Activated T-cell treated with anti-CD3 and anti-CD28 coated beads, Interleukin-2, amount 50 U/mL, for 72 hours (primary cell): Measurements from ENCODE around the gene WIF1. TPM values are rescaled to one million over a fixed set of nuclear protein-coding genes. Genes with fewer than 3 reads are reported as not detected.
A peak's percentile ranks its signal among the peaks of the same experiment; 100 is the strongest.

Source experiments
- ATAC-seq, 2 donors: fragments of 150-1000 bp; cut with Tn5 transposase; replicated peaks in 1 of 2; 2 replicates each; pipeline ENCODE4 v1.10.0; 2021; ENCODE audit warnings: moderate library complexity in 2 of 2, mild to moderate bottlenecking in 1 of 2
- DNase-seq, 2 donors: peaks; one replicate each; pipeline ENCODE4 v3.0.0; 2021 to 2022; ENCODE audit warnings: mixed read lengths in 1 of 2
- H3K27ac Mint-ChIP-seq: one replicate; pipeline ENCODE4 v1.8.0; 2022; ENCODE audit warnings: mild to moderate bottlenecking, moderate library complexity, mixed read lengths
- H3K27me3 Mint-ChIP-seq: one replicate; pipeline ENCODE4 v1.8.0; 2022; ENCODE audit warnings: low read depth, mixed read lengths
- H3K36me3 Mint-ChIP-seq, 2 donors: one replicate each; pipeline ENCODE4 v1.8.0; 2022; ENCODE audit warnings: mixed read lengths in 2 of 2, mild to moderate bottlenecking in 1 of 2; ENCODE audit not compliant: insufficient read depth in 2 of 2
- H3K4me1 Mint-ChIP-seq: one replicate; pipeline ENCODE4 v1.8.0; 2022; ENCODE audit warnings: low read depth, mixed read lengths
- H3K4me3 Mint-ChIP-seq, 2 donors: one replicate each; pipeline ENCODE4 v1.8.0; 2022; ENCODE audit warnings: mild to moderate bottlenecking in 2 of 2, mixed read lengths in 2 of 2, moderate library complexity in 2 of 2
- H3K9me3 Mint-ChIP-seq, 2 donors: one replicate each; pipeline ENCODE4 v1.8.0; 2022; ENCODE audit warnings: mixed read lengths in 2 of 2
- total RNA-seq, 2 donors: library from RNA; stranded (reverse); gene quantifications; one replicate each; pipeline ENCODE4 v1.2.3, GENCODE V29; 2022

WIF1 gene, protein sequence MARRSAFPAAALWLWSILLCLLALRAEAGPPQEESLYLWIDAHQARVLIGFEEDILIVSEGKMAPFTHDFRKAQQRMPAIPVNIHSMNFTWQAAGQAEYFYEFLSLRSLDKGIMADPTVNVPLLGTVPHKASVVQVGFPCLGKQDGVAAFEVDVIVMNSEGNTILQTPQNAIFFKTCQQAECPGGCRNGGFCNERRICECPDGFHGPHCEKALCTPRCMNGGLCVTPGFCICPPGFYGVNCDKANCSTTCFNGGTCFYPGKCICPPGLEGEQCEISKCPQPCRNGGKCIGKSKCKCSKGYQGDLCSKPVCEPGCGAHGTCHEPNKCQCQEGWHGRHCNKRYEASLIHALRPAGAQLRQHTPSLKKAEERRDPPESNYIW
- total RNA-seq, result under 1 TPM in 1 of 2 donors, not detected in 1; 0.22 TPM

DNA sequence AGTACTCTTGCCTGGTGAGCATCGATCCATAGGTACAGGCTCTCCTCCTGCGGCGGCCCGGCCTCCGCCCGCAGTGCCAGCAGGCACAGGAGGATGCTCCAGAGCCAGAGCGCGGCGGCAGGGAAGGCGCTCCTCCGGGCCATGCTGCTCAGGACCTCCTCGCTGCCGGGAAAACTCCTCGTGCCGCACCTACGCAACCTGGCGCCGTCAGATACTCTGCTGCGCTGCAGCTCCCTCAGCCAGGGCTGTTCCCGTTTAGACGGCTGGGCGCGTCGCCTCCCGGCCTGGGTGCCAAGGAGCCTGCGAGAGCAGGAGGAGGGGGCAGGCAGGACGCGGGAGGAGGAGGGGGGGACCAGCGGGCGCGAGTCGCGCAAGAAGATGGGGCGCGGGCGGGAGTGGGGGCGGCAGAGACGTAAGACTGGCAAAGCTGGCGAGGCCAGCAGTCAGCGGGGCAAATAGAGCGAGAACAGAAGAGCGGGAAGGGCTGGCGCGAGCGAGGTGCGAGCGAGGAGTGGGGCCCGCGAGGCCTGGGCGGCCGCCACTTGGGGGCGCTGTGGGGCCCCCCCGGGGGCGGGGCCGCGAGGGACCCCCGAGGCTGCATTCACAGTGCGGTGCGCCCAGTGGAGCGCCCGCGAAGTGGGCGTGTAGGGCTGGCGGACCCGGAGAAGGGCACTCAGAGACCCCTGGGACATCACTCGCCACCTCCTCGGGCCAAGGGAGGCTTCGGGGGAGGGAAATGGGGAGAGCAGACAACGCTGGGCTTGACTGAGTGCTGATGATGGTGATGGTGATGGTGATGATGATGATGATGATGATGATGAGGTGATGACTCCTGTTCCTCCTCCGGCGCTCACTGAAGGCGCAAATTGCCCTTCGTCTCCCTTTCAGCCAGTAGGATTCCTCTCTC is at the start of gene WIF1:
TSS of gene WIF1 (minus strand) at position 257 of the 907 bp plus-strand sequence. CDS start at position 143, 114 bp downstream.
- H3K36me3 Mint-ChIP-seq, result no peaks in the 10 kb centered on the region
- DNase-seq, result peak; percentile 35 to 51

DNA sequence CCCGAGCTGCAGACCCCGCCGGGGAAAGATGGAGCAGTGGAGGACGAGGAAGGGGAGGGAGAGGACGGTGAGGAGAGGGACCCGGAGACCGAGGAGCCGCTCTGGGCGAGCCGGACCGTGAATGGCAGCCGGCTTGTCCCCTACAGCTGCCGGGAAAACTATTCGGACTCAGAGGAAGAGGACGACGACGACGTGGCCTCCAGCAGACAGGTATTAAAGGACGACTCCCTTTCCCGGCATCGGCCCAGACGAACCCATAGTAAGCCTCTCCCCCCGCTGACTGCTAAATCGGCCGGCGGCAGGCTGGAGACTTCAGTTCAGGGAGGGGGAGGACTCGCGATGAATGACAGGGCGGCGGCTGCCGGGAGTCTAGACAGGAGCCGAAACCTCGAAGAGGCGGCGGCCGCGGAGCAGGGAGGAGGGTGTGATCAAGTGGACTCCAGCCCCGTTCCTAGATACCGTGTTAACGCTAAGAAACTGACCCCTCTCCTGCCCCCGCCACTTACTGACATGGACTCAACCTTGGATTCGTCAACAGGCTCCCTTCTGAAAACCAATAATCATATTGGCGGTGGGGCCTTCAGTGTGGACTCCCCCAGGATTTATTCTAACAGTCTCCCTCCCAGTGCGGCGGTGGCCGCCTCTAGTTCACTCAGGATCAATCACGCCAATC is 49.2 kb upstream of the WIF1 start:
- H3K4me1 Mint-ChIP-seq, result peaks cover 28% of the 10 kb centered on the region
- peak; percentile 52 to 57 for ATAC-seq
- peak overlapping the region; percentile 36 for H3K27ac Mint-ChIP-seq
- no peaks in the 10 kb centered on the region for H3K27me3 Mint-ChIP-seq
- H3K4me3 Mint-ChIP-seq, result peak overlapping the region; percentile 91 to 93
- peaks cover 0 to 11% of the 10 kb centered on the region in 2 donors for H3K36me3 Mint-ChIP-seq
- peak; percentile 71 to 74 for DNase-seq
- H3K9me3 Mint-ChIP-seq, result no peaks in the 10 kb centered on the region

More for the DNA sequence above, at the start of gene WIF1:
- peaks cover 42% of the 10 kb centered on the region for H3K27me3 Mint-ChIP-seq
- H3K4me3 Mint-ChIP-seq, result peak within 1 kb of the TSS; percentile 71 to 72
- H3K4me1 Mint-ChIP-seq, result peaks cover 6% of the 10 kb centered on the region
- no peak within 1 kb of the TSS for H3K27ac Mint-ChIP-seq
- no peaks in the 10 kb centered on the region for H3K9me3 Mint-ChIP-seq
- peak; percentile 87 to 89 for ATAC-seq

DNA sequence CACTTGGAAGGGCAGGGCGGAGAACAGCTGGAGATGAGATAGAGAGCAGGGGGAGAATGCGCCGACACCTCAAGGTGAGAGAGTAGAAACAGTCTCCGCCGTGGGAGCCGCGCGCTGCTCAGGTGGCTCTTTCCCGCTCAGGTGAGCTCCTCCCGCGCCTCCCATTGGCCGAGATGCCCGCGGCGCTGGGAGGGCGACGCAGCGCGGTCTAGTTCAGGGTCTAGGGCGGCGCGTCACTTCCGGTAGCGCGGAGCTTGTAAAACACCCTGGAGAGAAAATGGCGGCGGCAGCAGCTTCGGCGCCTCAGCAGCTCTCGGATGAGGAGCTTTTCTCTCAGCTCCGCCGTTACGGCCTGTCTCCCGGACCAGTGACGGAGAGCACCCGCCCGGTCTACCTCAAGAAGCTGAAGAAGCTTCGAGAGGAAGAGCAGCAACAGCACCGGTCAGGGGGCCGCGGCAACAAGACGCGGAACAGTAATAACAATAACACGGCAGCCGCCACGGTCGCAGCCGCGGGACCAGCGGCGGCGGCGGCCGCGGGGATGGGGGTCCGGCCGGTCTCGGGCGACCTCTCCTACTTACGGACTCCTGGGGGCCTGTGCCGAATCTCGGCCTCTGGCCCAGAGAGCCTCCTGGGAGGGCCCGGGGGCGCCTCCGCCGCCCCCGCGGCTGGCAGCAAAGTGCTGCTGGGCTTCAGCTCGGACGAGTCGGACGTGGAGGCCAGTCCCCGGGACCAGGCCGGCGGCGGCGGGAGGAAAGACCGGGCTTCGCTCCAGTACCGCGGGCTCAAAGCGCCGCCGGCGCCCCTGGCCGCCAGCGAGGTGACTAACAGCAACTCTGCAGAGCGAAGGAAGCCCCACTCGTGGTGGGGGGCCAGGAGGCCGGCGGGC is 48.5 kb upstream of the WIF1 start, which contains the start of gene LEMD3:
TSS of gene LEMD3 (plus strand) at position 264 of the 889 bp plus-strand sequence. CDS start at position 278, 14 bp downstream.
- Mint-ChIP-seq H3K4me3 (peak within 1 kb of the TSS; percentile 91 to 93), H3K27me3 (no peaks in the 10 kb centered on the region), H3K27ac (peak within 1 kb of the TSS; percentile 92), H3K4me1 (peaks cover 28% of the 10 kb centered on the region), H3K9me3 (no peaks in the 10 kb centered on the region), H3K36me3 (peaks cover 0 to 11% of the 10 kb centered on the region in 2 donors)
- ATAC-seq (peak; percentile 94 to 96), DNase-seq (peak; percentile 93)

GRCh38 chr12:65168681-65169319 is 47.7 kb upstream of the WIF1 start:
- DNase-seq, result no peak
- Mint-ChIP-seq H3K9me3 (no peaks in the 10 kb centered on the region), H3K4me3 (peak overlapping the region; percentile 91 to 93), H3K36me3 (peaks cover 0 to 11% of the 10 kb centered on the region in 2 donors), H3K27me3 (no peaks in the 10 kb centered on the region), H3K27ac (peak overlapping the region; percentile 92), H3K4me1 (peaks cover 30% of the 10 kb centered on the region)
- ATAC-seq, result no peak

DNA sequence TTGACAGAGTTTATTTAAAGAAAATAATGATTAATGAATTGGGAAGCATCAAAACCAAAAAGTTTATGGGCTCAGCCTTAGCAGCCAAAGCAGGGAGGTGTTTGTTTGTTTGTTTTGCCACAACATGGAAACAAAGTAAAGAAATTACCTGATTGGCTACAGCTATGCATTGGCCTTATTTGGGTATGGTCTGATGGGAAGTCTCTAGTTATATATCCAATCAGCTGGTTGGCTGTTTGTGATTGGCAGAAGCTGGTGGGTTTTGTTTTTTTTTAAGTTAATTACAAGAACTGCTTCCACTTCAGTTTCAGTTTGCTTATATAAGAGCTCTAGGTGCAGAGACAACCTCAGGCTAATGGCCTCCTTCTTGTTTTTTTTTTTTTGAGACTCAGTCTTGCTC is 43.7 kb upstream of the WIF1 start:
- H3K36me3 Mint-ChIP-seq, result peaks cover 0 to 2% of the 10 kb centered on the region in 2 donors
- H3K4me3 Mint-ChIP-seq, result no peak overlapping the region
- ATAC-seq (no peak), DNase-seq (no peak)
- peaks cover 12% of the 10 kb centered on the region for H3K27me3 Mint-ChIP-seq
- no peaks in the 10 kb centered on the region for H3K9me3 Mint-ChIP-seq
- H3K4me1 Mint-ChIP-seq, result peaks cover 21% of the 10 kb centered on the region
- H3K27ac Mint-ChIP-seq, result no peak overlapping the region

GRCh38 chr12:65164244-65164643 is 43.1 kb upstream of the WIF1 start:
- Mint-ChIP-seq H3K9me3 (no peaks in the 10 kb centered on the region), H3K4me1 (peaks cover 21% of the 10 kb centered on the region), H3K27ac (no peak overlapping the region), H3K27me3 (peaks cover 15% of the 10 kb centered on the region), H3K36me3 (no peaks in the 10 kb centered on the region), H3K4me3 (no peak overlapping the region)
- DNase-seq (no peak), ATAC-seq (no peak)

DNA sequence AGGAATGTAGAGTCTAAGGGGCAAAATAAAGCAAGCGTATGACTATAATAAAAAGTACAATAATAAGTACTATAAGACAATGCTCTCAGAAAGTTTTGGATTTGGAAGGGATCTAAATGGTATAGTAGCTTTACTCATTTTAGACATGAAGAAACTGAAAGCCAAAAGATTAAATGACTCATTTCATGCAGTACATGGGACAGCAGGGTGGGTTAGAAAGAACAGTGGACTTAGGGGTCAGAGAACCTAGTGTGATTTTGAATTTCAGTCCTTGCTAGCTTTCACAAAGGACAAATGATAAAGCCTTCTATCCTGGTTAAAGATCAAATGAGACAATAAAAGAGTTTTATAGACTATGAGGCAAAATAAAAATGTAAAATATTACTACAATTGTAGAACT is 41.5 kb upstream of the WIF1 start:
- Mint-ChIP-seq H3K9me3 (no peaks in the 10 kb centered on the region), H3K27ac (no peak overlapping the region), H3K36me3 (no peaks in the 10 kb centered on the region), H3K27me3 (peaks cover 15% of the 10 kb centered on the region), H3K4me3 (no peak overlapping the region), H3K4me1 (peaks cover 13% of the 10 kb centered on the region)
- DNase-seq, result no peak
- peak; percentile 53 to 66 for ATAC-seq

DNA sequence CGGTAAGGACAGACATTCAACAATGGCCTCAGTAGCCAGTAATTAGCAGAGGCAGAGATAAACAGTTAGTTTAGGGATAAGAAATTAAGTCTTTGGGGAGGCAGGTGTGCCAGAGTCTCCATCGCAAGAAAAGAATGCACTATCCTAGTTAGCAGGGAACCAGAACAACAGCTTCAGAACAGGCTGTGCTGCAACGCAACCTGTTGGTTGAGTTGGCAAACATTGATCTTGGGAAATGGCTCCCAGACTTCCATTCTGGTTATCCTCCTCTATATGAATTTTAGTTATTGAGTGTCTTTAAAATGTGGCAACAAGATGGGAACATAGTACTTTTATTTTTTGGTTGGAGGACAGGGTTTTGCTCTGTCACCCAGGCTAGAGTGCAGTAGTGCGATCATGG is 36.0 kb upstream of the WIF1 start:
- H3K4me1 Mint-ChIP-seq, result peaks cover 23% of the 10 kb centered on the region
- DNase-seq, result no peak
- peak overlapping the region; percentile 71 to 72 for H3K4me3 Mint-ChIP-seq
- ATAC-seq, result no peak
- no peaks in the 10 kb centered on the region for H3K36me3 Mint-ChIP-seq
- H3K9me3 Mint-ChIP-seq, result no peaks in the 10 kb centered on the region
- peaks cover 17% of the 10 kb centered on the region for H3K27me3 Mint-ChIP-seq
- H3K27ac Mint-ChIP-seq, result peak overlapping the region; percentile 82

DNA sequence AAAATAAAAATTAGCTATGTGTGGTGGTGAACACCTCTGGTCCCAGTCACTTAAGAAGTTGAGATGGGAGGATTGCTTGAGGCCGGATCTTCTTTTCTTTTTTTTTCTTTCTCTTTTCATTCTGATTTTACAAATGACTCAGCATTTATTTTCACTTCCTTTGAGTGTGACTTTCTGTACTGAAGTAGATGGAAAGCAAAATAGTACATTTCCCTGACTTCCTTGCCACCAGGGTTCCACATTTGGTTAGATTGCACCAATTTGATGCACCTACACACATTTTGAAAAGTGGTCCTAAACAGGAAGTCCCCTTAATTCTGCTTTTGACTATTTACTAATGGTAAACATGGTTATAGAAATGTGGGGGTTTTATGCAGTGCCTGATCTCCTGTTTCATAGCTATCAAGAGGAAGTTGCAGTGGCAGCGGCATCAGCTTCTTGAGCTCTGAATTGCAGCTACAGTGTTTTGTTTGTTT is 35.3 kb upstream of the WIF1 start:
- DNase-seq, result peak in 1 of 2 donors; percentile 17
- H3K27me3 Mint-ChIP-seq, result peaks cover 24% of the 10 kb centered on the region
- H3K27ac Mint-ChIP-seq, result peak overlapping the region; percentile 82
- ATAC-seq, result peak; percentile 79 to 84
- peaks cover 27% of the 10 kb centered on the region for H3K4me1 Mint-ChIP-seq
- H3K36me3 Mint-ChIP-seq, result no peaks in the 10 kb centered on the region
- H3K4me3 Mint-ChIP-seq, result peak overlapping the region; percentile 71 to 72
- H3K9me3 Mint-ChIP-seq, result no peaks in the 10 kb centered on the region

GRCh38 chr12:65155784-65156183 is 34.7 kb upstream of the WIF1 start:
- no peaks in the 10 kb centered on the region for H3K36me3 Mint-ChIP-seq
- DNase-seq (peak in 1 of 2 donors; percentile 22), ATAC-seq (peak; percentile 56 to 77)
- H3K4me3 Mint-ChIP-seq, result peak overlapping the region; percentile 71 to 72
- peaks cover 27% of the 10 kb centered on the region for H3K4me1 Mint-ChIP-seq
- H3K27me3 Mint-ChIP-seq, result peaks cover 26% of the 10 kb centered on the region
- H3K9me3 Mint-ChIP-seq, result no peaks in the 10 kb centered on the region
- peak overlapping the region; percentile 82 for H3K27ac Mint-ChIP-seq

DNA sequence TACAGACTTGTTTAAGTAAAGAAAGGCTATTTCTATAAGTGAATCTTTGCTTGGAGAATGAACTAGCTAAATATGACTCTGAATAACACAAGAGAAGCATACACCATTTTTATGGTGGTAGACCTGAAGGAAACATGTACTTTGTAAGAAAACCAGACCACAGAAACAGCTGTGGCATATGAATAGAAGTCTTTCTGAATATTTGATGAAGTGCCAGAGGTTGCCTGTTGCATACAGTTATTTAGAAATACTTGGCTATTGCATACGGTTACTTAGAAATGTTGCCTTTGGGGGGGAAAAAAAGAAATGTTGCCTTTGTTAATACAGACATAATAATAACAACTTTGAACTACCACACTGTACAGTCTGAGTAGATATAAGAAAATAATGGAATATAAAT is 31.5 kb upstream of the WIF1 start:
- Mint-ChIP-seq H3K4me1 (peaks cover 27% of the 10 kb centered on the region), H3K4me3 (no peak overlapping the region), H3K9me3 (no peaks in the 10 kb centered on the region), H3K36me3 (no peaks in the 10 kb centered on the region), H3K27ac (no peak overlapping the region), H3K27me3 (peaks cover 26% of the 10 kb centered on the region)
- ATAC-seq, result no peak
- DNase-seq, result no peak
